GM12872 (cell line): Measurements from ENCODE around the gene FLVCR2.

Source experiments
- CTCF ChIP-seq: IDR thresholded peaks from 3 replicates; pipeline ENCODE4 v1.5.1; 2011; ENCODE audit warnings: low read depth, mild to moderate bottlenecking, low read length, moderate library complexity; ENCODE audit not compliant: insufficient read depth

FLVCR2 gene

GRCh38 chr14:75619548-75619947, 41.1 kb downstream of the FLVCR2 start:
- no peak for TF ChIP-seq CTCF

GRCh38 chr14:75625034-75625433, 46.6 kb downstream of the FLVCR2 start:
- no peak for TF ChIP-seq CTCF

- TF ChIP-seq CTCF: no peak
Observed at GRCh38 chr14:75626396-75626795, 48.0 kb downstream of the FLVCR2 start.

GRCh38 chr14:75626863-75627262, 48.4 kb downstream of the FLVCR2 start:
- no peak for TF ChIP-seq CTCF

- TF ChIP-seq CTCF: no peak
Observed at GRCh38 chr14:75627406-75627805, 49.0 kb downstream of the FLVCR2 start.

GRCh38 chr14:75628816-75629215, 50.4 kb downstream of the FLVCR2 start:
- no peak for TF ChIP-seq CTCF

- TF ChIP-seq CTCF: no peak
Observed at GRCh38 chr14:75630695-75631452, 52.5 kb downstream of the FLVCR2 start.
